ENCODE data around the gene B3GLCT. TPM values are rescaled to one million over a fixed set of nuclear protein-coding genes. Genes with fewer than 3 reads are reported as not detected.

B3GLCT gene
- total and polyA plus RNA-seq, 10 of the 15 experiments (the other 5 are each of a cell fraction or from before 2014, with no cell fraction given), result 0.07 to 0.89 (median 0.25) TPM

DNA sequence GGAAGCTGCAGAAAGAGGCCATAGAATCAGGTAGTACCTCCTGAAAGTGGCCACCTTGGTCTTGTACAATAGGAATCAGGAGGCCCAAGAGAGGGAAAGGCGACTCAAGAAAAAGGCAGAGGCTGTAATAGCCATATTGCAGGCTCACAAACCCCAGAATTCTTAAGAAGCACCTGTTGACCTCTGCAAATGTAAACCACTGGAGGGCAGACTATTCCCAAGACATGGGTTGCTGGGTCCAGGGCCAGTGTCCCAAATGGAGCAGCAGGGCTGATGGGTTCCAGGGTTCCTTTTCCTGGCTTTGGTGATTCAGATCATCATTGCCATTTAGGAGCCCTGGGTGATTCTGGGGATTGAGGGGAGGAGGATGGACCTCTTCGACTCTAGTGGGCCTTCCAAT lies 167.6 kb downstream of the B3GLCT start (continued):
- TF ChIP-seq BRCA1 (IDR thresholded peaks at IDR 0.05; ENCODE audit: low read depth, low read length) (no peak), KLF5 (IDR thresholded peaks at IDR 0.05; ENCODE audit: partially characterized antibody) (no peak), HDGF (IDR thresholded peaks at IDR 0.05) (no peak), POLR2AphosphoS5 (IDR thresholded peaks at IDR 0.05; ENCODE audit: low read length) (no peak), LARP7 (IDR thresholded peaks at IDR 0.05) (no peak), RB1 (IDR thresholded peaks at IDR 0.05; ENCODE audit: borderline replicate concordance) (no peak), RAD21 (IDR thresholded peaks at IDR 0.05; ENCODE audit: insufficient read depth, low read depth, low read length) (no peak), TBL1XR1 (IDR thresholded peaks at IDR 0.05; ENCODE audit: low read depth, low read length) (no peak), SMAD5 (IDR thresholded peaks at IDR 0.05; ENCODE audit: low read depth) (no peak), IKZF2 (IDR thresholded peaks at IDR 0.05) (no peak), SRF (IDR thresholded peaks at IDR 0.05; ENCODE audit: low read depth in 2 of 2, low read length in 2 of 2) (no peak)
- TF ChIP-seq, protein P1, sequence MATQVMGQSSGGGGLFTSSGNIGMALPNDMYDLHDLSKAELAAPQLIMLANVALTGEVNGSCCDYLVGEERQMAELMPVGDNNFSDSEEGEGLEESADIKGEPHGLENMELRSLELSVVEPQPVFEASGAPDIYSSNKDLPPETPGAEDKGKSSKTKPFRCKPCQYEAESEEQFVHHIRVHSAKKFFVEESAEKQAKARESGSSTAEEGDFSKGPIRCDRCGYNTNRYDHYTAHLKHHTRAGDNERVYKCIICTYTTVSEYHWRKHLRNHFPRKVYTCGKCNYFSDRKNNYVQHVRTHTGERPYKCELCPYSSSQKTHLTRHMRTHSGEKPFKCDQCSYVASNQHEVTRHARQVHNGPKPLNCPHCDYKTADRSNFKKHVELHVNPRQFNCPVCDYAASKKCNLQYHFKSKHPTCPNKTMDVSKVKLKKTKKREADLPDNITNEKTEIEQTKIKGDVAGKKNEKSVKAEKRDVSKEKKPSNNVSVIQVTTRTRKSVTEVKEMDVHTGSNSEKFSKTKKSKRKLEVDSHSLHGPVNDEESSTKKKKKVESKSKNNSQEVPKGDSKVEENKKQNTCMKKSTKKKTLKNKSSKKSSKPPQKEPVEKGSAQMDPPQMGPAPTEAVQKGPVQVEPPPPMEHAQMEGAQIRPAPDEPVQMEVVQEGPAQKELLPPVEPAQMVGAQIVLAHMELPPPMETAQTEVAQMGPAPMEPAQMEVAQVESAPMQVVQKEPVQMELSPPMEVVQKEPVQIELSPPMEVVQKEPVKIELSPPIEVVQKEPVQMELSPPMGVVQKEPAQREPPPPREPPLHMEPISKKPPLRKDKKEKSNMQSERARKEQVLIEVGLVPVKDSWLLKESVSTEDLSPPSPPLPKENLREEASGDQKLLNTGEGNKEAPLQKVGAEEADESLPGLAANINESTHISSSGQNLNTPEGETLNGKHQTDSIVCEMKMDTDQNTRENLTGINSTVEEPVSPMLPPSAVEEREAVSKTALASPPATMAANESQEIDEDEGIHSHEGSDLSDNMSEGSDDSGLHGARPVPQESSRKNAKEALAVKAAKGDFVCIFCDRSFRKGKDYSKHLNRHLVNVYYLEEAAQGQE (IDR thresholded peaks at IDR 0.05; ENCODE audit: low read depth, low read length), result no peak
- TF ChIP-seq, protein P2, sequence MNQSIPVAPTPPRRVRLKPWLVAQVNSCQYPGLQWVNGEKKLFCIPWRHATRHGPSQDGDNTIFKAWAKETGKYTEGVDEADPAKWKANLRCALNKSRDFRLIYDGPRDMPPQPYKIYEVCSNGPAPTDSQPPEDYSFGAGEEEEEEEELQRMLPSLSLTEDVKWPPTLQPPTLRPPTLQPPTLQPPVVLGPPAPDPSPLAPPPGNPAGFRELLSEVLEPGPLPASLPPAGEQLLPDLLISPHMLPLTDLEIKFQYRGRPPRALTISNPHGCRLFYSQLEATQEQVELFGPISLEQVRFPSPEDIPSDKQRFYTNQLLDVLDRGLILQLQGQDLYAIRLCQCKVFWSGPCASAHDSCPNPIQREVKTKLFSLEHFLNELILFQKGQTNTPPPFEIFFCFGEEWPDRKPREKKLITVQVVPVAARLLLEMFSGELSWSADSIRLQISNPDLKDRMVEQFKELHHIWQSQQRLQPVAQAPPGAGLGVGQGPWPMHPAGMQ (IDR thresholded peaks at IDR 0.05; ENCODE audit: borderline replicate concordance), result no peak
